ENCODE results near the gene TFDP1. TPM values are rescaled to one million over a fixed set of nuclear protein-coding genes. Genes with fewer than 3 reads are reported as not detected.

The TFDP1 gene
- total RNA-seq, 5 donors from 2014 or later (not counting 1 experiment from before 2014, with no cell fraction given): 25.8 to 38.3 (median 34.1) TPM

- H3K9me3 Mint-ChIP-seq: no peaks in the 10 kb centered on the region
- no peaks in the 10 kb centered on the region for H3K36me3 Mint-ChIP-seq
- peaks cover 24% of the 10 kb centered on the region in 2 donors for H3K27me3 Mint-ChIP-seq
- H3K4me3 Mint-ChIP-seq: no peak overlapping the region
- no peak for ATAC-seq (replicated peaks in 1 of 4)
- H3K4me1 Mint-ChIP-seq: peaks cover 0 to 4% (median 3%) of the 10 kb centered on the region in 3 donors
- H3K27me3 ChIP-seq (replicated peaks in 1 of 2; ENCODE audit: control insufficient read depth in 2 of 2, extremely low read depth in 1 of 2, insufficient read depth in 2 of 2, low read length in 1 of 2): peaks cover 0 to 36% of the 10 kb centered on the region in 2 experiments
- H3K4me3 ChIP-seq (ENCODE audit: control insufficient read depth in 1 of 2, extremely low read depth in 1 of 2, low read length in 1 of 2): no peak overlapping the region
- H3K9me3 ChIP-seq: no peaks in the 10 kb centered on the region
- no peak overlapping the region for H3K27ac ChIP-seq (ENCODE audit: low read length)
- peaks cover 0 to 5% of the 10 kb centered on the region in 2 experiments for H3K4me1 ChIP-seq (ENCODE audit: control insufficient read depth in 1 of 2, extremely low read depth in 1 of 2, insufficient read depth in 2 of 2, low read length in 2 of 2)
- DNase-seq: no peak
- POLR2A ChIA-PET: no interaction called here
- CTCF ChIA-PET: no interaction called here
- 71% methylated on average over 14 of the region's 17 CpGs for WGBS (ENCODE audit: insufficient coverage)
- no peak overlapping the region for H3K27ac Mint-ChIP-seq
- H3K36me3 ChIP-seq (ENCODE audit: control insufficient read depth in 2 of 2, extremely low read depth in 1 of 2, insufficient read depth in 1 of 2, low read length in 1 of 2): no peaks in the 10 kb centered on the region
Measured at GRCh38 chr13:113566227-113566561, 18.4 kb upstream of the TFDP1 start.

- 95% methylated on average over 4 of the region's 4 CpGs for whole genome bisulfite sequencing (ENCODE audit: insufficient coverage)
- Histone ChIP-seq H3K9me3 (no peaks in the 10 kb centered on the region), H3K36me3 (ENCODE audit: control insufficient read depth in 2 of 2, extremely low read depth in 1 of 2, insufficient read depth in 1 of 2, low read length in 1 of 2) (no peaks in the 10 kb centered on the region), H3K27me3 (replicated peaks in 1 of 2; ENCODE audit: control insufficient read depth in 2 of 2, extremely low read depth in 1 of 2, insufficient read depth in 2 of 2, low read length in 1 of 2) (peaks cover 0 to 36% of the 10 kb centered on the region in 2 experiments), H3K4me3 (ENCODE audit: control insufficient read depth in 1 of 2, extremely low read depth in 1 of 2, low read length in 1 of 2) (no peak overlapping the region), H3K27ac (ENCODE audit: low read length) (no peak overlapping the region), H3K4me1 (ENCODE audit: control insufficient read depth in 1 of 2, extremely low read depth in 1 of 2, insufficient read depth in 2 of 2, low read length in 2 of 2) (no peaks in the 10 kb centered on the region)
- POLR2A ChIA-PET: no interaction called here
- Mint-ChIP-seq H3K9me3 (peaks cover 0 to 3% (median 0%) of the 10 kb centered on the region in 3 donors), H3K27me3 (peaks cover 24 to 27% of the 10 kb centered on the region in 2 donors), H3K4me3 (no peak overlapping the region), H3K36me3 (no peaks in the 10 kb centered on the region), H3K4me1 (peaks cover 0 to under 1% (median 0%) of the 10 kb centered on the region in 3 donors), H3K27ac (no peak overlapping the region)
- DNase-seq (no peak), ATAC-seq (replicated peaks in 1 of 4) (no peak)
- CTCF ChIA-PET: no interaction called here
Measured at GRCh38 chr13:113567681-113568080, 16.9 kb upstream of the TFDP1 start.

GRCh38 chr13:113573065-113573464 is 11.5 kb upstream of the TFDP1 start:
- no peaks in the 10 kb centered on the region for H3K4me1 ChIP-seq (ENCODE audit: control insufficient read depth in 1 of 2, extremely low read depth in 1 of 2, insufficient read depth in 2 of 2, low read length in 2 of 2)
- POLR2A ChIA-PET: interaction anchor here in 1 of 2 donors (0.6 kb wide), 1 partner anchor 73 kb away, joined by 3 read pairs; no protein-coding TSS in a partner anchor
- no peak overlapping the region for H3K27ac ChIP-seq (ENCODE audit: low read length)
- 88% methylated on average over 1 of the region's 3 CpGs for WGBS (ENCODE audit: insufficient coverage)
- H3K36me3 ChIP-seq (ENCODE audit: control insufficient read depth in 2 of 2, extremely low read depth in 1 of 2, insufficient read depth in 1 of 2, low read length in 1 of 2): no peaks in the 10 kb centered on the region
- ATAC-seq (replicated peaks in 1 of 4) (no peak), DNase-seq (no peak)
- peaks cover 15 to 28% of the 10 kb centered on the region in 2 donors for H3K27me3 Mint-ChIP-seq
- H3K9me3 Mint-ChIP-seq: peaks cover 10 to 30% (median 19%) of the 10 kb centered on the region in 3 donors
- CTCF ChIA-PET: no interaction called here
- no peaks in the 10 kb centered on the region for H3K4me1 Mint-ChIP-seq
- no peak overlapping the region for H3K4me3 ChIP-seq (ENCODE audit: control insufficient read depth in 1 of 2, extremely low read depth in 1 of 2, low read length in 1 of 2)
- H3K27me3 ChIP-seq (replicated peaks in 1 of 2; ENCODE audit: control insufficient read depth in 2 of 2, extremely low read depth in 1 of 2, insufficient read depth in 2 of 2, low read length in 1 of 2): peaks cover 0 to 6% of the 10 kb centered on the region in 2 experiments
- peaks cover 7% of the 10 kb centered on the region for H3K9me3 ChIP-seq
- H3K4me3 Mint-ChIP-seq: no peak overlapping the region
- H3K27ac Mint-ChIP-seq: no peak overlapping the region
- peaks cover 4% of the 10 kb centered on the region for H3K36me3 Mint-ChIP-seq

DNA sequence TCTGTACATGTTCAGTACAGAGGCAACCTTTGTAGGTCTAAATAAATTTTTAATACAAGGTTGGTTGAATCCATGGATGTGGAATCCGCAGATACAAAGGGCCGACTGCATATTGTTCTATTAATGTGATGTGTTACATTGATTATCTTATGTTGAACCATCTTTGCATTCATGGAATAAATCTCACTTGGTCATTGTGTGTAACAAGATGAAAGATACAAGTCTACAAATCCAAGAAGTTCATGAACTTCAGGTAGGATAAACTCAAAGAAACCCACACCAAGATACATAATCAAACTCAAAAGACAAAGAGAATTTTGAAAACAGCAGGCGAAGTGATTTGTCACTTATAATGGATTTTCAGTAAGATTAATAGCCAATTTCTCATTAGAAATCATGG is 8.0 kb upstream of the TFDP1 start:
- peaks cover 0 to 6% of the 10 kb centered on the region in 2 experiments for H3K27me3 ChIP-seq (replicated peaks in 1 of 2; ENCODE audit: control insufficient read depth in 2 of 2, extremely low read depth in 1 of 2, insufficient read depth in 2 of 2, low read length in 1 of 2)
- POLR2A ChIA-PET: no interaction called here
- H3K4me3 Mint-ChIP-seq: no peak overlapping the region
- H3K27ac Mint-ChIP-seq: no peak overlapping the region
- H3K36me3 ChIP-seq (ENCODE audit: control insufficient read depth in 2 of 2, extremely low read depth in 1 of 2, insufficient read depth in 1 of 2, low read length in 1 of 2): no peaks in the 10 kb centered on the region
- H3K4me1 ChIP-seq (ENCODE audit: control insufficient read depth in 1 of 2, extremely low read depth in 1 of 2, insufficient read depth in 2 of 2, low read length in 2 of 2): no peaks in the 10 kb centered on the region
- peaks cover 4% of the 10 kb centered on the region for H3K36me3 Mint-ChIP-seq
- peaks cover 10 to 32% (median 21%) of the 10 kb centered on the region in 3 donors for H3K9me3 Mint-ChIP-seq
- H3K4me3 ChIP-seq (ENCODE audit: control insufficient read depth in 1 of 2, extremely low read depth in 1 of 2, low read length in 1 of 2): no peak overlapping the region
- CTCF ChIA-PET: interaction anchor here in 1 of 2 donors (0.8 kb wide), 1 partner anchor 14 kb away, joined by 3 read pairs; no protein-coding TSS in a partner anchor
- H3K27ac ChIP-seq (ENCODE audit: low read length): no peak overlapping the region
- no peaks in the 10 kb centered on the region for H3K4me1 Mint-ChIP-seq
- H3K27me3 Mint-ChIP-seq: peaks cover 8 to 13% of the 10 kb centered on the region in 2 donors
- no peak for ATAC-seq (replicated peaks in 1 of 4)
- peaks cover 7% of the 10 kb centered on the region for H3K9me3 ChIP-seq
- no peak for DNase-seq
- WGBS (ENCODE audit: insufficient coverage): no CpG with 5 or more reads among the region's 3 CpGs

GRCh38 chr13:113577881-113578435 is 6.6 kb upstream of the TFDP1 start:
- peaks cover 4% of the 10 kb centered on the region for H3K36me3 Mint-ChIP-seq
- H3K36me3 ChIP-seq (ENCODE audit: control insufficient read depth in 2 of 2, extremely low read depth in 1 of 2, insufficient read depth in 1 of 2, low read length in 1 of 2): no peaks in the 10 kb centered on the region
- H3K27ac ChIP-seq (ENCODE audit: low read length): no peak overlapping the region
- no peak for ATAC-seq (replicated peaks in 1 of 4)
- peaks cover 0 to 4% of the 10 kb centered on the region in 2 experiments for H3K27me3 ChIP-seq (replicated peaks in 1 of 2; ENCODE audit: control insufficient read depth in 2 of 2, extremely low read depth in 1 of 2, insufficient read depth in 2 of 2, low read length in 1 of 2)
- ChIA-PET CTCF (no interaction called here), POLR2A (no interaction called here)
- H3K9me3 ChIP-seq: peaks cover 7% of the 10 kb centered on the region
- no peak overlapping the region for H3K4me3 Mint-ChIP-seq
- 60% methylated on average over 1 of the region's 2 CpGs for WGBS (ENCODE audit: insufficient coverage)
- DNase-seq: no peak
- H3K4me1 ChIP-seq (ENCODE audit: control insufficient read depth in 1 of 2, extremely low read depth in 1 of 2, insufficient read depth in 2 of 2, low read length in 2 of 2): no peaks in the 10 kb centered on the region
- H3K4me3 ChIP-seq (ENCODE audit: control insufficient read depth in 1 of 2, extremely low read depth in 1 of 2, low read length in 1 of 2): no peak overlapping the region
- no peaks in the 10 kb centered on the region for H3K4me1 Mint-ChIP-seq
- H3K9me3 Mint-ChIP-seq: peaks cover 10 to 32% (median 18%) of the 10 kb centered on the region in 3 donors
- H3K27ac Mint-ChIP-seq: no peak overlapping the region
- peaks cover 6 to 10% of the 10 kb centered on the region in 2 donors for H3K27me3 Mint-ChIP-seq

DNA sequence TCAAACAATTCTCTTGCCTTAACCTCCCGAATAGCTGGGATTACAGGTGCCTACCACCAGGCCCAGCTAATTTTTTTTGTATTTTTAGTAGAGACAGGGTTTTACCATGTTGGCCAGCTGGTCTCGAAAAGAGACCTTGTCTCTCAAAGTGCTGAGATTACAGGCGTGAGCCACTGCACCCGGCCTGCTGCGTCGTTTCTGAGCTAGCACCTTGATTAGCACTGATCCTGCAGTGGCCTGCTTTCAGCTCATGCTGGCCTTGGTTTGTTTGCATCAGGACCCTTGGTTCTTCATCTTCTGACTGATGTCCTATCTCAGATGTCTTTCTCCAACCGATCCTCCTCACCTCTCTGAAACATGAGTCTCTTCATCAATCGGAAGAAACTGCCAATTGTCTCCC is 4.9 kb upstream of the TFDP1 start:
- H3K9me3 Mint-ChIP-seq: peaks cover 6 to 28% (median 18%) of the 10 kb centered on the region in 3 donors
- CTCF ChIA-PET: no interaction called here

More for the DNA sequence above, 4.9 kb upstream of the TFDP1 start:
- peaks cover 0 to 4% of the 10 kb centered on the region in 2 experiments for H3K4me1 ChIP-seq (ENCODE audit: control insufficient read depth in 1 of 2, extremely low read depth in 1 of 2, insufficient read depth in 2 of 2, low read length in 2 of 2)
- POLR2A ChIA-PET: no interaction called here
- no peak overlapping the region for H3K4me3 Mint-ChIP-seq
- DNase-seq: no peak
- H3K27ac Mint-ChIP-seq: no peak overlapping the region
- ATAC-seq (replicated peaks in 1 of 4): no peak
- H3K27me3 ChIP-seq (replicated peaks in 1 of 2; ENCODE audit: control insufficient read depth in 2 of 2, extremely low read depth in 1 of 2, insufficient read depth in 2 of 2, low read length in 1 of 2): no peaks in the 10 kb centered on the region
- peaks cover 4 to 5% of the 10 kb centered on the region in 2 donors for H3K27me3 Mint-ChIP-seq
- H3K36me3 Mint-ChIP-seq: peaks cover 4% of the 10 kb centered on the region
- H3K36me3 ChIP-seq (ENCODE audit: control insufficient read depth in 2 of 2, extremely low read depth in 1 of 2, insufficient read depth in 1 of 2, low read length in 1 of 2): no peaks in the 10 kb centered on the region
- H3K4me3 ChIP-seq (ENCODE audit: control insufficient read depth in 1 of 2, extremely low read depth in 1 of 2, low read length in 1 of 2): no peak overlapping the region
- peaks cover 7% of the 10 kb centered on the region for H3K9me3 ChIP-seq
- 95% methylated on average over 5 of the region's 8 CpGs for WGBS (ENCODE audit: insufficient coverage)
- H3K4me1 Mint-ChIP-seq: peaks cover 0 to 4% (median 2%) of the 10 kb centered on the region in 3 donors
- H3K27ac ChIP-seq (ENCODE audit: low read length): no peak overlapping the region
